Stimulated activated CD8-positive, alpha-beta memory T cell treated with anti-CD3 and anti-CD28 coated beads, Interleukin-7, amount 100 ng/mL, for 1 hour (primary cell): Measurements from ENCODE around the gene TAF11L8.
"Not testable (repeated sequence)": the region's sequence is repeated elsewhere in the genome, so short reads cannot be mapped to it uniquely, and the experiment has no call there.

Source experiments
- DNase-seq, 2 donors: peaks; one replicate each; pipeline ENCODE4 v3.0.0-alpha.2; 2020; ENCODE audit warnings: low read depth in 2 of 2

TAF11L8 gene

GRCh38 chr5:17590860-17591259 lies at the start of gene TAF11L8:
Gene TAF11L8 (minus strand): TSS chr5:17590960.
- DNase-seq, result not testable (repeated sequence)

GRCh38 chr5:17634160-17634559 lies 43.4 kb upstream of the TAF11L8 start, which contains the start of gene TAF11L14:
Gene TAF11L14 (plus strand): TSS chr5:17634460.
- no peak for DNase-seq

GRCh38 chr5:17631788-17632187 lies 41.0 kb upstream of the TAF11L8 start, which contains the start of gene TAF11L13:
Gene TAF11L13 (plus strand): TSS chr5:17632088.
- not testable (repeated sequence) for DNase-seq

- no peak for DNase-seq
These were observed 34.9 kb upstream of the TAF11L8 start for GRCh38 chr5:17625686-17626085.

GRCh38 chr5:17620627-17621026 lies 29.9 kb upstream of the TAF11L8 start:
- DNase-seq, result no peak

GRCh38 chr5:17619354-17619753 lies 28.6 kb upstream of the TAF11L8 start:
- no peak for DNase-seq

- DNase-seq, result no peak
These were observed 24.3 kb upstream of the TAF11L8 start for GRCh38 chr5:17614872-17615605.

- DNase-seq, result not testable (repeated sequence)
These were observed 19.3 kb upstream of the TAF11L8 start, which contains the start of gene TAF11L12 for GRCh38 chr5:17610092-17610491. Gene TAF11L12 (plus strand): TSS chr5:17610392.

- not testable (repeated sequence) for DNase-seq
These were observed 16.7 kb upstream of the TAF11L8 start for GRCh38 chr5:17607461-17607860.

- no peak for DNase-seq
These were observed 14.2 kb upstream of the TAF11L8 start for GRCh38 chr5:17604951-17605350.

GRCh38 chr5:17603880-17604279 lies 13.1 kb upstream of the TAF11L8 start, which contains the start of gene TAF11L11:
Gene TAF11L11 (plus strand): TSS chr5:17604183.
- not testable (repeated sequence) for DNase-seq

GRCh38 chr5:17597728-17598127 lies 7.0 kb upstream of the TAF11L8 start, which contains the start of gene TAF11L10:
Gene TAF11L10 (minus strand): TSS chr5:17597828.
- not testable (repeated sequence) for DNase-seq

- not testable (repeated sequence) for DNase-seq
These were observed 3.5 kb upstream of the TAF11L8 start, which contains the start of gene TAF11L9 for GRCh38 chr5:17594255-17594654. Gene TAF11L9 (minus strand): TSS chr5:17594394.

GRCh38 chr5:17585658-17586057 lies 5.1 kb downstream of the TAF11L8 start, which contains the start of gene TAF11L7:
Gene TAF11L7 (minus strand): TSS chr5:17585758.
- DNase-seq, result not testable (repeated sequence)
